ENCODE results near the gene CLEC16A. TPM values are rescaled to one million over a fixed set of nuclear protein-coding genes. Genes with fewer than 3 reads are reported as not detected.

Gene CLEC16A
- total RNA-seq, 1 experiment from 2014 or later, result 8.0 TPM

- no peak for DNase-seq (ENCODE audit: low read depth, low spot score)
- in situ Hi-C loops (cut with HindIII; ENCODE audit: low pct_unique_long_range_greater_than_20kb, low sequenced_read_pairs), result no loop called here
Measured at GRCh38 chr16:11016524-11016988, 72.2 kb downstream of the CLEC16A start.

- DNase-seq (ENCODE audit: low read depth, low spot score), result peak; percentile 19
- in situ Hi-C loops (cut with HindIII; ENCODE audit: low pct_unique_long_range_greater_than_20kb, low sequenced_read_pairs), result no loop called here
Measured at GRCh38 chr16:11016993-11017392, 72.6 kb downstream of the CLEC16A start.

- in situ Hi-C loops (cut with HindIII; ENCODE audit: low pct_unique_long_range_greater_than_20kb, low sequenced_read_pairs), result no loop called here
- DNase-seq (ENCODE audit: low read depth, low spot score), result no peak
Measured at GRCh38 chr16:11017499-11017898, 73.1 kb downstream of the CLEC16A start.

DNA sequence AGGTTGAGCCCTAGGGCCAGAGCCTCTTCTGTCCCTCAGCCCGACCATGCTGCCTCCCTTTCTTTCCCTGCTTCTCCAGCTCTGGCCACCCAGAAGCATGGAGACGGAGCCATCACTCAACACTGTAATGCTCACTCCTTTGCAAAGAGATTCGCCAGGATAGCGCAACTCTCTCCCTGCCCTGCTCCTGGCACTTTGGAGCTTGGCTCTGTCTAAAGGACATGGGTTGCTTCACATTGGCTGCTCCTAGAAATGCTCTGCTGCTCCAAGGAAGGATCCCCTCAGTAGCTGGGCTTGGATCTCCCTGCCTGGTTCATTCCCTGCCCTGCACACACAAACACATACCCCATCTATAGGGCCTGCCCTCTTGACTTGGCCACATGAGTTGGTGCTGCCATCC lies 76.0 kb downstream of the CLEC16A start:
- in situ Hi-C loops (cut with HindIII; ENCODE audit: low pct_unique_long_range_greater_than_20kb, low sequenced_read_pairs), result no loop called here
- DNase-seq (ENCODE audit: low read depth, low spot score), result no peak

- in situ Hi-C loops (cut with HindIII; ENCODE audit: low pct_unique_long_range_greater_than_20kb, low sequenced_read_pairs), result no loop called here
Measured at GRCh38 chr16:11020792-11021551, 76.6 kb downstream of the CLEC16A start.

DNA sequence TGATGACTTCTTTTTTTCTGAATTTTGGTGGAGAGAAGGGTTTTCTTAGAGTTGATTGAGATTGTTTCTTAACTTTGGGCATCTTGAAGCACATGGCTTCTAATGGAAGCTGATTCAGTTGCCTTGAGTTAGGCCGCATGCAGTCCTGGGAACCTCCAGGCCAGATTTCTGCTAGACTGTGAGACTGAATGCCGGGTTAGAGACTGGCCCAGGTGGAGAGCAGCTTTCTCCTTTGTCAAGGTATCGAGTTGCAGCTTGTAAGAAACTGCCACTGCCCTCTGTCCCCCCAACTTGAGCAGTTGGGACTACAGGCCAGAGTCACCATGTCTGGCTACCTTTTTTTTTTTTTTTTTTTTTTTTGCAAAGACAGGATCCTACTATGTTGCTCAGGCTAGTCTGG lies 77.6 kb downstream of the CLEC16A start:
- in situ Hi-C loops (cut with HindIII; ENCODE audit: low pct_unique_long_range_greater_than_20kb, low sequenced_read_pairs), result no loop called here
- no peak for DNase-seq (ENCODE audit: low read depth, low spot score)

More at GRCh38 chr16:11020792-11021551, 76.6 kb downstream of the CLEC16A start:
- DNase-seq (ENCODE audit: low read depth, low spot score), result no peak

GRCh38 chr16:11023262-11024039 lies 79.1 kb downstream of the CLEC16A start:
- in situ Hi-C loops (cut with HindIII; ENCODE audit: low pct_unique_long_range_greater_than_20kb, low sequenced_read_pairs), result no loop called here

GRCh38 chr16:11024333-11025053 lies 80.1 kb downstream of the CLEC16A start:
- DNase-seq (ENCODE audit: low read depth, low spot score), result no peak
- in situ Hi-C loops (cut with HindIII; ENCODE audit: low pct_unique_long_range_greater_than_20kb, low sequenced_read_pairs), result no loop called here

More at GRCh38 chr16:11023262-11024039, 79.1 kb downstream of the CLEC16A start:
- DNase-seq (ENCODE audit: low read depth, low spot score), result no peak

DNA sequence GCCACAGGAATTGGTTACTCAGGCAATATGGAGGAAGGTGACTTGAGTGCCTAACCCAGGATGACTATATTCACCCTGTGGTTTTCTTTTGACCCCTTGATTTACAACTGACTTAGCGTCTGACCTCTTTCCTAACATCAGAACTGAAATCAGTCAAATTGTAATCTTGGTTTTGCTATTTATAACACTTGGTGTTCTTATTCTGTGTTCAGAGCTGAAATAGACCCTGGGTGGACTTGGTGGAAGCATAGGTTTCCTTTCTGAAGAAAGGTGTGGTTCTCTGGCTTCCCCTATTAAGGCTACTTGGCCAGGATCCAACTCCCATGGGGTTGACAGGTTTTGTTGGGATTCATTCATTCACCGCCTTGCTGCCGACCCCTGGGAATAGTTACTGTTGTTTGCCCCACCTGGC lies 80.8 kb downstream of the CLEC16A start:
- no peak for DNase-seq (ENCODE audit: low read depth, low spot score)
- in situ Hi-C loops (cut with HindIII; ENCODE audit: low pct_unique_long_range_greater_than_20kb, low sequenced_read_pairs), result no loop called here

- no peak for DNase-seq (ENCODE audit: low read depth, low spot score)
- in situ Hi-C loops (cut with HindIII; ENCODE audit: low pct_unique_long_range_greater_than_20kb, low sequenced_read_pairs), result no loop called here
Measured at GRCh38 chr16:11029948-11030347, 85.6 kb downstream of the CLEC16A start.

- in situ Hi-C loops (cut with HindIII; ENCODE audit: low pct_unique_long_range_greater_than_20kb, low sequenced_read_pairs), result no loop called here
- no peak for DNase-seq (ENCODE audit: low read depth, low spot score)
Measured at GRCh38 chr16:11030990-11031510, 86.7 kb downstream of the CLEC16A start.

GRCh38 chr16:11032000-11032921 lies 87.9 kb downstream of the CLEC16A start:
- no peak for DNase-seq (ENCODE audit: low read depth, low spot score)
- in situ Hi-C loops (cut with HindIII; ENCODE audit: low pct_unique_long_range_greater_than_20kb, low sequenced_read_pairs), result no loop called here

- no peak for DNase-seq (ENCODE audit: low read depth, low spot score)
- in situ Hi-C loops (cut with HindIII; ENCODE audit: low pct_unique_long_range_greater_than_20kb, low sequenced_read_pairs), result no loop called here
Measured at GRCh38 chr16:11032922-11033291, 88.5 kb downstream of the CLEC16A start.

- no peak for DNase-seq (ENCODE audit: low read depth, low spot score)
- in situ Hi-C loops (cut with HindIII; ENCODE audit: low pct_unique_long_range_greater_than_20kb, low sequenced_read_pairs), result no loop called here
Measured at GRCh38 chr16:11033629-11034420, 89.5 kb downstream of the CLEC16A start.

GRCh38 chr16:11034481-11034931 lies 90.1 kb downstream of the CLEC16A start:
- in situ Hi-C loops (cut with HindIII; ENCODE audit: low pct_unique_long_range_greater_than_20kb, low sequenced_read_pairs), result no loop called here

GRCh38 chr16:11035096-11035495 lies 90.7 kb downstream of the CLEC16A start:
- in situ Hi-C loops (cut with HindIII; ENCODE audit: low pct_unique_long_range_greater_than_20kb, low sequenced_read_pairs), result no loop called here
- no peak for DNase-seq (ENCODE audit: low read depth, low spot score)

More at GRCh38 chr16:11034481-11034931, 90.1 kb downstream of the CLEC16A start:
- no peak for DNase-seq (ENCODE audit: low read depth, low spot score)
